GM12878 (cell line): ENCODE measurements around the gene SYK. TPM values are rescaled to one million over a fixed set of nuclear protein-coding genes. Genes with fewer than 3 reads are reported as not detected.

Experiments
- ATAC-seq: fragments of 200-7000 bp; cut with Tn5 transposase; 3 replicates; pipeline ENCODE4 v1.9.1; 2020; ENCODE audit warnings: mild to moderate bottlenecking, moderate library complexity
- BruUV-seq: library from RNA; stranded (reverse); fragments of 400-500 nt; replicated peaks from 2 replicates; lab custom pipeline; 2021; lab: Mats Ljungman, UMichigan
- CTCF ChIA-PET: fragments of 300-600 bp; sonication (Branson Sonifier 250); formaldehyde crosslinking; extraction: SDS; loops from one replicate; lab custom pipeline; 2021; ENCODE audit warnings: inconsistent platforms; lab: Yijun Ruan, JAX
- POLR2A ChIA-PET: fragments of 350-600 bp; formaldehyde crosslinking; extraction: SDS; loops from one replicate; lab custom pipeline; 2021; ENCODE audit warnings: inconsistent platforms; lab: Charles Lee
- RAD21 ChIA-PET: fragments of 300-600 bp; sonication (Branson Sonifier 250); formaldehyde crosslinking; loops from one replicate; lab custom pipeline; 2023; ENCODE audit warnings: antibody characterized with exemption; ENCODE audit not compliant: unreplicated experiment; lab: Charles Lee
- SMC1A ChIA-PET: fragments of 300-600 bp; sonication (Branson Sonifier 250); formaldehyde crosslinking; loops from one replicate; lab custom pipeline; 2023; ENCODE audit not compliant: unreplicated experiment, uncharacterized antibody; lab: Charles Lee
- DNase-seq: peaks from one replicate; pipeline ENCODE4 v3.0.0-alpha.2; 2011; ENCODE audit warnings: low read depth, low spot score
- FAIRE-seq: peaks from 3 replicates; lab custom pipeline; 2011; peaks lifted over from hg19 to GRCh38; lab: Jason Lieb, UNC
- H2AFZ ChIP-seq: 2 replicates; pipeline ENCODE4 v1.6.0; 2011; ENCODE audit warnings: low read depth, low read length, control low read depth; ENCODE audit not compliant: control insufficient read depth
- H3K27ac ChIP-seq: 2 replicates; pipeline ENCODE4 v1.5.1; 2011; ENCODE audit warnings: control low read depth; ENCODE audit not compliant: control insufficient read depth, insufficient read depth
- H3K27me3 ChIP-seq, 2 experiments: replicated peaks in 1 of 2; 2 replicates each; pipeline versions ENCODE4 v1.6.0 to v1.6.1; 2011; ENCODE audit warnings: low read length in 1 of 2; ENCODE audit not compliant: control insufficient read depth in 2 of 2, insufficient read depth in 2 of 2
- H3K36me3 ChIP-seq, 2 experiments: 2 replicates each; pipeline ENCODE4 v1.5.1; 2011; ENCODE audit warnings: low read length in 1 of 2; ENCODE audit not compliant: control insufficient read depth in 2 of 2, insufficient read depth in 2 of 2
- H3K4me1 ChIP-seq: 2 replicates; pipeline ENCODE4 v1.6.1; 2011; ENCODE audit warnings: mild to moderate bottlenecking, low read length, moderate library complexity, mixed read lengths; ENCODE audit not compliant: control insufficient read depth, insufficient read depth
- H3K4me2 ChIP-seq: 2 replicates; pipeline ENCODE4 v1.6.0; 2011; ENCODE audit warnings: control low read depth; ENCODE audit not compliant: control insufficient read depth, insufficient read depth
- H3K4me3 ChIP-seq: fragments of 200-600 bp; sonication (generic); 2 replicates; pipeline ENCODE4 v1.5.1; 2016
- H3K79me2 ChIP-seq: 2 replicates; pipeline ENCODE4 v1.6.0; 2011; ENCODE audit warnings: low read length; ENCODE audit not compliant: control insufficient read depth, insufficient read depth
- H3K9ac ChIP-seq: 2 replicates; pipeline ENCODE4 v1.8.0; 2011; ENCODE audit warnings: low read length, control low read depth, mixed read lengths; ENCODE audit not compliant: control insufficient read depth, insufficient read depth
- H3K9me3 ChIP-seq: replicated peaks from 3 replicates; pipeline ENCODE4 v1.5.1; 2011; ENCODE audit warnings: mild to moderate bottlenecking, low read length; ENCODE audit not compliant: control insufficient read depth, insufficient read depth
- H4K20me1 ChIP-seq: 2 replicates; pipeline ENCODE4 v1.6.0; 2011; ENCODE audit not compliant: control insufficient read depth, insufficient read depth
- BHLHE40 ChIP-seq, 2 experiments: fragments of 450-650 bp in 1 of 2; IDR thresholded peaks; 2 replicates each; pipeline ENCODE4 v1.6.1; 2011 to 2017; ENCODE audit warnings: low read depth in 2 of 2, borderline replicate concordance in 1 of 2, improper control_type of control experiment in 1 of 2, low read length in 1 of 2, mild to moderate bottlenecking in 1 of 2
- CTCF ChIP-seq, 3 experiments: IDR thresholded peaks in 2 of 3; conservative IDR thresholded peaks in 1 of 3; 2 replicates each; pipeline ENCODE4 v1.5.1; 2011; ENCODE audit warnings: low read depth in 3 of 3, low read length in 3 of 3, mild to moderate bottlenecking in 3 of 3, control low read depth in 2 of 3, moderate library complexity in 2 of 3, inconsistent platforms in 1 of 3, mixed read lengths in 1 of 3; ENCODE audit not compliant: control insufficient read depth in 2 of 3, insufficient read depth in 1 of 3; ENCODE audit errors: extremely low read depth in 1 of 3
- EED ChIP-seq: sonication (generic); IDR thresholded peaks from 2 replicates; pipeline ENCODE4 v1.6.1; 2016; ENCODE audit warnings: antibody characterized with exemption, low read depth
- EP300 ChIP-seq, 2 experiments: fragments of 150-350 bp in 1 of 2; IDR thresholded peaks; 2 replicates each; pipeline ENCODE4 v1.6.1; 2011 to 2012; ENCODE audit warnings: low read depth in 2 of 2, low read length in 2 of 2, borderline replicate concordance in 1 of 2, improper control_type of control experiment in 1 of 2, inconsistent platforms in 1 of 2; ENCODE audit not compliant: control insufficient read depth in 1 of 2
- RCOR1 ChIP-seq: conservative IDR thresholded peaks from 2 replicates; pipeline ENCODE4 v1.6.1; 2012; ENCODE audit warnings: low read depth, low read length, improper control_type of control experiment
- SMAD5 ChIP-seq: IDR thresholded peaks from 2 replicates; pipeline ENCODE4 v1.6.1; 2016; ENCODE audit warnings: antibody characterized with exemption, low read depth
- TAF1 ChIP-seq: IDR thresholded peaks from 2 replicates; pipeline ENCODE4 v1.6.1; 2011; ENCODE audit warnings: mild to moderate bottlenecking, low read depth, low read length, borderline replicate concordance
- WGBS: methylation state at CpG from one replicate; pipeline ENCODE4 v1.1.6; 2016; ENCODE audit warnings: low lambda C conversion rate; ENCODE audit not compliant: insufficient replicate concordance, insufficient coverage; ENCODE audit errors: missing lambda C conversion rate; 5-methylcytosine and 5-hydroxymethylcytosine counted together
- in situ Hi-C: fragments of 300-500 bp; cut with MboI; formaldehyde crosslinking; loops from 9 replicates; pipeline ENCODE4 v1.14.3; 2018; ENCODE audit warnings: mixed read lengths
- intact Hi-C: fragments of 100-400 bp; cut with micrococcal nuclease; formaldehyde crosslinking; loops from one replicate; pipeline ENCODE4 v1.14.2; 2022; ENCODE audit not compliant: unreplicated experiment
- polyA plus RNA-seq, 11 experiments: library from polyadenylated mRNA; depleted of rRNA in 4 of 11; unstranded in 6 of 11; stranded (reverse) in 5 of 11; fragments of >200 nt; fragmentation: Nextera tagmentation in 4 of 11; fragmentation: Illumina TruSeq in 1 of 11; extraction: Ambion mirVana in 4 of 11; extraction: Trizol in 1 of 11; gene quantifications; 1 replicate in 1 of 11; 2 replicates in 10 of 11; pipeline versions ENCODE4 v1.2.1 to v1.2.3, GENCODE V29; 2011 to 2016; ENCODE audit warnings: inconsistent platforms in 2 of 11, missing spikeins in 2 of 11, low read depth in 1 of 11
- total RNA-seq, 4 experiments: library from RNA; depleted of rRNA in 3 of 4; stranded (reverse); fragments of >200 nt in 3 of 4; fragmentation: Illumina TruSeq in 1 of 4; extraction: Trizol in 1 of 4; gene quantifications; 2 replicates each; pipeline versions ENCODE4 v1.2.1 to v1.2.3, GENCODE V29; 2013 to 2021
- TF ChIP-seq, protein P1 (sequence below): fragments of 450-650 bp; IDR thresholded peaks from 2 replicates; pipeline ENCODE4 v1.6.1; 2016; ENCODE audit warnings: mild to moderate bottlenecking, moderate library complexity, borderline replicate concordance
- TF ChIP-seq, protein P2 (sequence below): IDR thresholded peaks from 2 replicates; pipeline ENCODE4 v1.6.1; 2012; ENCODE audit warnings: improper control_type of control experiment, low read depth, low read length; ENCODE audit not compliant: insufficient replicate concordance

Gene SYK
- total and polyA plus RNA-seq, 10 of the 15 experiments (the other 5 are each of a cell fraction or from before 2014, with no cell fraction given), result 6.5 to 135 (median 68.8) TPM

DNA sequence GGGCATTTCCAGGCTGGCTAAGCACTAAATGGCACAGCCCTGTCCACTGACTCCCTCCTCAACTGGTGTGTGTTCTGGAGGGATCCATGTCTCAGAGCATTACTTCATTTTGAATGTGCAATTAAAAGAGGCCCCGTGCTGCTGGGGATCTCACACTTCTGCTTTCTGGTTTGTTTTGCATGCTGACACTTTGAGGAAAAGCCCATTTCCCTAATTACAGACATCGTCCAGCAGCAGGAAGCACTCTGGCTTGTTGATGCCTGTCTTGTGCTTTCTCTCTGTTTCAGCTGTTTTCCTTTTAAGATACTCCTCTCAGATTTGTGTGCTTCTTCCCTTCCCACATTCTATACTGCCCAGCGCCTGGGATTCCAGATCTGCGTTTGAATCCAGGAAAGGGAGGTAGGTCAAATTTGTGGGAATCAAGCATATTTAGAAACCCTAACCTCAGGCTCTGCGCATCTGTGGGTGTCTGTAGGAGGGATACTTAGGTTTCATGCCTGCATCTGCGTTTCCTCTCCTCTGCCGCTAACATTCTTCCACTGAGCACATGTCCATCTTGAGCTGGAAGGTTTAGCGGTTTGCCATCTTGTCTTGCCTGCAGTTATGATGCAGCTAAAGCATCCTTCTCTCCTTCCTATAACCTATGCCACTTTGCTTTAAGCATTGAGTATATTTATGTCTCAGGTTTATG lies 25.7 kb downstream of the SYK start:
- Histone ChIP-seq H3K9ac (peak overlapping the region; percentile 67), H4K20me1 (no peaks in the 10 kb centered on the region), H3K9me3 (peaks cover 8% of the 10 kb centered on the region; the same call in 2 of the 3 replicates), H3K4me3 (peak overlapping the region; percentile 75), H3K27ac (peak overlapping the region; percentile 76), H3K4me2 (peak overlapping the region; percentile 78), H2AFZ (peak overlapping the region; percentile 25), H3K36me3 (peaks cover 0 to 3% of the 10 kb centered on the region in 2 experiments; a peak in 1 of 4 replicates), H3K79me2 (peaks cover 35% of the 10 kb centered on the region), H3K4me1 (peaks cover 36% of the 10 kb centered on the region), H3K27me3 (no peaks in the 10 kb centered on the region)
- in situ Hi-C loops, result no loop called here
- no TSS peak for BruUV-seq
- SMC1A ChIA-PET, result interaction anchor here (1.2 to 4.7 kb wide), 3 partner anchors 16 to 31 kb away, joined by 3 to 20 read pairs (median 4); no protein-coding TSS in a partner anchor
- POLR2A ChIA-PET, result interaction anchor here (0.8 to 1.3 kb wide), 3 partner anchors 20 to 33 kb away, joined by 3 to 4 read pairs (median 3); no protein-coding TSS in a partner anchor
- 19% methylated on average over 8 of the region's 8 CpGs for WGBS
- peak; percentile 66 for FAIRE-seq
- DNase-seq, result peak; percentile 77
- CTCF ChIA-PET, result interaction anchor here (0.8 to 1.4 kb wide), 4 partner anchors 21 to 31 kb away, joined by 3 to 4 read pairs (median 3); partner anchors contain the start of gene SYK
- intact Hi-C loops, result loop anchor here (2.0 kb wide), 1 partner anchor 19 kb away; no protein-coding TSS in a partner anchor
- RAD21 ChIA-PET, result interaction anchor here (1.1 to 1.4 kb wide), 2 partner anchors 12 to 33 kb away, joined by 3 to 4 read pairs; no protein-coding TSS in a partner anchor
- ATAC-seq, result peak; percentile 79
- TF ChIP-seq, protein P1, sequence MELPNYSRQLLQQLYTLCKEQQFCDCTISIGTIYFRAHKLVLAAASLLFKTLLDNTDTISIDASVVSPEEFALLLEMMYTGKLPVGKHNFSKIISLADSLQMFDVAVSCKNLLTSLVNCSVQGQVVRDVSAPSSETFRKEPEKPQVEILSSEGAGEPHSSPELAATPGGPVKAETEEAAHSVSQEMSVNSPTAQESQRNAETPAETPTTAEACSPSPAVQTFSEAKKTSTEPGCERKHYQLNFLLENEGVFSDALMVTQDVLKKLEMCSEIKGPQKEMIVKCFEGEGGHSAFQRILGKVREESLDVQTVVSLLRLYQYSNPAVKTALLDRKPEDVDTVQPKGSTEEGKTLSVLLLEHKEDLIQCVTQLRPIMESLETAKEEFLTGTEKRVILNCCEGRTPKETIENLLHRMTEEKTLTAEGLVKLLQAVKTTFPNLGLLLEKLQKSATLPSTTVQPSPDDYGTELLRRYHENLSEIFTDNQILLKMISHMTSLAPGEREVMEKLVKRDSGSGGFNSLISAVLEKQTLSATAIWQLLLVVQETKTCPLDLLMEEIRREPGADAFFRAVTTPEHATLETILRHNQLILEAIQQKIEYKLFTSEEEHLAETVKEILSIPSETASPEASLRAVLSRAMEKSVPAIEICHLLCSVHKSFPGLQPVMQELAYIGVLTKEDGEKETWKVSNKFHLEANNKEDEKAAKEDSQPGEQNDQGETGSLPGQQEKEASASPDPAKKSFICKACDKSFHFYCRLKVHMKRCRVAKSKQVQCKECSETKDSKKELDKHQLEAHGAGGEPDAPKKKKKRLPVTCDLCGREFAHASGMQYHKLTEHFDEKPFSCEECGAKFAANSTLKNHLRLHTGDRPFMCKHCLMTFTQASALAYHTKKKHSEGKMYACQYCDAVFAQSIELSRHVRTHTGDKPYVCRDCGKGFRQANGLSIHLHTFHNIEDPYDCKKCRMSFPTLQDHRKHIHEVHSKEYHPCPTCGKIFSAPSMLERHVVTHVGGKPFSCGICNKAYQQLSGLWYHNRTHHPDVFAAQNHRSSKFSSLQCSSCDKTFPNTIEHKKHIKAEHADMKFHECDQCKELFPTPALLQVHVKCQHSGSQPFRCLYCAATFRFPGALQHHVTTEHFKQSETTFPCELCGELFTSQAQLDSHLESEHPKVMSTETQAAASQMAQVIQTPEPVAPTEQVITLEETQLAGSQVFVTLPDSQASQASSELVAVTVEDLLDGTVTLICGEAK, result no peak
- TF ChIP-seq EP300 (IDR thresholded peaks at IDR 0.05; ENCODE audit: borderline replicate concordance in 1 of 2, control insufficient read depth in 1 of 2, low read depth in 2 of 2, low read length in 2 of 2), result peak; percentile 34 to 42; a peak in 2 of 4 replicates
- TF ChIP-seq, protein P2, sequence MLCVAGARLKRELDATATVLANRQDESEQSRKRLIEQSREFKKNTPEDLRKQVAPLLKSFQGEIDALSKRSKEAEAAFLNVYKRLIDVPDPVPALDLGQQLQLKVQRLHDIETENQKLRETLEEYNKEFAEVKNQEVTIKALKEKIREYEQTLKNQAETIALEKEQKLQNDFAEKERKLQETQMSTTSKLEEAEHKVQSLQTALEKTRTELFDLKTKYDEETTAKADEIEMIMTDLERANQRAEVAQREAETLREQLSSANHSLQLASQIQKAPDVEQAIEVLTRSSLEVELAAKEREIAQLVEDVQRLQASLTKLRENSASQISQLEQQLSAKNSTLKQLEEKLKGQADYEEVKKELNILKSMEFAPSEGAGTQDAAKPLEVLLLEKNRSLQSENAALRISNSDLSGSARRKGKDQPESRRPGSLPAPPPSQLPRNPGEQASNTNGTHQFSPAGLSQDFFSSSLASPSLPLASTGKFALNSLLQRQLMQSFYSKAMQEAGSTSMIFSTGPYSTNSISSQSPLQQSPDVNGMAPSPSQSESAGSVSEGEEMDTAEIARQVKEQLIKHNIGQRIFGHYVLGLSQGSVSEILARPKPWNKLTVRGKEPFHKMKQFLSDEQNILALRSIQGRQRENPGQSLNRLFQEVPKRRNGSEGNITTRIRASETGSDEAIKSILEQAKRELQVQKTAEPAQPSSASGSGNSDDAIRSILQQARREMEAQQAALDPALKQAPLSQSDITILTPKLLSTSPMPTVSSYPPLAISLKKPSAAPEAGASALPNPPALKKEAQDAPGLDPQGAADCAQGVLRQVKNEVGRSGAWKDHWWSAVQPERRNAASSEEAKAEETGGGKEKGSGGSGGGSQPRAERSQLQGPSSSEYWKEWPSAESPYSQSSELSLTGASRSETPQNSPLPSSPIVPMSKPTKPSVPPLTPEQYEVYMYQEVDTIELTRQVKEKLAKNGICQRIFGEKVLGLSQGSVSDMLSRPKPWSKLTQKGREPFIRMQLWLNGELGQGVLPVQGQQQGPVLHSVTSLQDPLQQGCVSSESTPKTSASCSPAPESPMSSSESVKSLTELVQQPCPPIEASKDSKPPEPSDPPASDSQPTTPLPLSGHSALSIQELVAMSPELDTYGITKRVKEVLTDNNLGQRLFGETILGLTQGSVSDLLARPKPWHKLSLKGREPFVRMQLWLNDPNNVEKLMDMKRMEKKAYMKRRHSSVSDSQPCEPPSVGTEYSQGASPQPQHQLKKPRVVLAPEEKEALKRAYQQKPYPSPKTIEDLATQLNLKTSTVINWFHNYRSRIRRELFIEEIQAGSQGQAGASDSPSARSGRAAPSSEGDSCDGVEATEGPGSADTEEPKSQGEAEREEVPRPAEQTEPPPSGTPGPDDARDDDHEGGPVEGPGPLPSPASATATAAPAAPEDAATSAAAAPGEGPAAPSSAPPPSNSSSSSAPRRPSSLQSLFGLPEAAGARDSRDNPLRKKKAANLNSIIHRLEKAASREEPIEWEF, result no peak
- peak; percentile 85 to 87 for TF ChIP-seq BHLHE40 (IDR thresholded peaks at IDR 0.05; ENCODE audit: borderline replicate concordance in 1 of 2, low read depth in 2 of 2, low read length in 1 of 2)
- no peak for TF ChIP-seq CTCF (IDR thresholded peaks at IDR 0.05 in 2 of 3, conservative IDR thresholded peaks at IDR 0.05 in 1 of 3; ENCODE audit: control insufficient read depth in 2 of 3, extremely low read depth in 1 of 3, insufficient read depth in 1 of 3, low read depth in 3 of 3, low read length in 3 of 3)
- TF ChIP-seq SMAD5, result no peak
- TF ChIP-seq TAF1, result peak; percentile 39; the same call in 1 of the 2 replicates
- no peak for TF ChIP-seq RCOR1
- peak; percentile 98 for TF ChIP-seq EED
